HEK293T (cell line): ENCODE results near the gene SDC4.

Source experiments
- BHLHE40 ChIP-seq: fragments of 450-650 bp; IDR thresholded peaks from 2 replicates; pipeline ENCODE4 v1.6.1; 2016; ENCODE audit warnings: mild to moderate bottlenecking, moderate library complexity, borderline replicate concordance
- CTBP1 ChIP-seq: fragments of 450-650 bp; IDR thresholded peaks from 2 replicates; pipeline ENCODE4 v1.6.1; 2016; ENCODE audit warnings: borderline replicate concordance
- FOXM1 ChIP-seq: fragments of 450-650 bp; IDR thresholded peaks from 2 replicates; pipeline ENCODE4 v1.6.1; 2017; ENCODE audit warnings: mild to moderate bottlenecking, borderline replicate concordance
- L3MBTL2 ChIP-seq: fragments of 450-650 bp; conservative IDR thresholded peaks from 2 replicates; pipeline ENCODE4 v1.6.1; 2016; ENCODE audit warnings: mild to moderate bottlenecking
- LEF1 ChIP-seq: fragments of 450-650 bp; IDR thresholded peaks from 2 replicates; pipeline ENCODE4 v1.6.1; 2017; ENCODE audit warnings: mild to moderate bottlenecking, borderline replicate concordance
- NFRKB ChIP-seq: fragments of 450-650 bp; IDR thresholded peaks from 2 replicates; pipeline ENCODE4 v1.6.1; 2016; ENCODE audit warnings: mild to moderate bottlenecking, moderate library complexity
- SUZ12 ChIP-seq: fragments of 450-650 bp; IDR thresholded peaks from 2 replicates; pipeline ENCODE4 v1.6.1; 2016; ENCODE audit warnings: mild to moderate bottlenecking
- TARDBP ChIP-seq: fragments of 450-650 bp; IDR thresholded peaks from 2 replicates; pipeline ENCODE4 v1.6.1; 2016
- ZNF384 ChIP-seq: fragments of 450-650 bp; IDR thresholded peaks from 2 replicates; pipeline ENCODE4 v1.6.1; 2016

GRCh38 chr20:45353746-45354145 is 5.5 kb upstream of the SDC4 start:
- TF ChIP-seq L3MBTL2 (no peak), LEF1 (no peak), CTBP1 (no peak), TARDBP (no peak), FOXM1 (no peak), BHLHE40 (no peak), NFRKB (no peak), ZNF384 (no peak), SUZ12 (no peak)
